CD4-positive, alpha-beta T cell treated with Interleukin-6 for 4 hours (primary cell): ENCODE results near the gene ME1.
"Not testable (repeated sequence)": the region's sequence is repeated elsewhere in the genome, so short reads cannot be mapped to it uniquely, and the experiment has no call there.

Experiments
- DNase-seq: peaks from one replicate; pipeline ENCODE4 v3.0.0-alpha.2; 2020; ENCODE audit warnings: mixed read lengths

The ME1 gene

GRCh38 chr6:83250235-83250634 is 180.6 kb downstream of the ME1 start:
- no peak for DNase-seq

GRCh38 chr6:83247471-83247870 is 183.4 kb downstream of the ME1 start:
- no peak for DNase-seq

GRCh38 chr6:83231146-83231545 is 199.7 kb downstream of the ME1 start:
- no peak for DNase-seq

GRCh38 chr6:83226517-83226916 is 204.3 kb downstream of the ME1 start:
- DNase-seq = no peak

GRCh38 chr6:83221889-83222479 is 208.9 kb downstream of the ME1 start:
- DNase-seq = no peak

GRCh38 chr6:83221276-83221675 is 209.6 kb downstream of the ME1 start:
- DNase-seq = no peak

- DNase-seq = no peak
Observed at GRCh38 chr6:83220121-83220520, 210.7 kb downstream of the ME1 start.

- no peak for DNase-seq
Observed at GRCh38 chr6:83218646-83219045, 212.2 kb downstream of the ME1 start.

- DNase-seq = no peak
Observed at GRCh38 chr6:83216806-83217205, 214.0 kb downstream of the ME1 start.

GRCh38 chr6:83215131-83216047 is 215.5 kb downstream of the ME1 start:
- peak; percentile 61 for DNase-seq

GRCh38 chr6:83202031-83202430 is 228.8 kb downstream of the ME1 start:
- DNase-seq = no peak

GRCh38 chr6:83199863-83200225 is 231.0 kb downstream of the ME1 start:
- no peak for DNase-seq

GRCh38 chr6:83199173-83199862 is 231.5 kb downstream of the ME1 start:
- no peak for DNase-seq

GRCh38 chr6:83198486-83199172 is 232.2 kb downstream of the ME1 start:
- no peak for DNase-seq

- peak; percentile 27 for DNase-seq
Observed at GRCh38 chr6:83193747-83194566, 236.9 kb downstream of the ME1 start.

GRCh38 chr6:83192871-83193746 is 237.7 kb downstream of the ME1 start, which contains the start of the genes PGM3 and RWDD2A:
PGM3 (minus strand) TSS chr6:83193265; CDS start chr6:83191012, 2,253 bp downstream.
RWDD2A (plus strand) TSS chr6:83193357; CDS start chr6:83194452, 1,095 bp downstream.
- DNase-seq = peak; percentile 92

- DNase-seq = no peak
Observed at GRCh38 chr6:83192456-83192855, 238.4 kb downstream of the ME1 start.

- DNase-seq = not testable (repeated sequence)
Observed at GRCh38 chr6:83191974-83192373, 238.9 kb downstream of the ME1 start.

- DNase-seq = no peak
Observed at GRCh38 chr6:83190626-83191025, 240.2 kb downstream of the ME1 start.

- DNase-seq = no peak
Observed at GRCh38 chr6:83188501-83188900, 242.3 kb downstream of the ME1 start.

- DNase-seq = no peak
Observed at GRCh38 chr6:83185096-83185495, 245.8 kb downstream of the ME1 start.
